Measurements from ENCODE around the gene PROC.

DNA sequence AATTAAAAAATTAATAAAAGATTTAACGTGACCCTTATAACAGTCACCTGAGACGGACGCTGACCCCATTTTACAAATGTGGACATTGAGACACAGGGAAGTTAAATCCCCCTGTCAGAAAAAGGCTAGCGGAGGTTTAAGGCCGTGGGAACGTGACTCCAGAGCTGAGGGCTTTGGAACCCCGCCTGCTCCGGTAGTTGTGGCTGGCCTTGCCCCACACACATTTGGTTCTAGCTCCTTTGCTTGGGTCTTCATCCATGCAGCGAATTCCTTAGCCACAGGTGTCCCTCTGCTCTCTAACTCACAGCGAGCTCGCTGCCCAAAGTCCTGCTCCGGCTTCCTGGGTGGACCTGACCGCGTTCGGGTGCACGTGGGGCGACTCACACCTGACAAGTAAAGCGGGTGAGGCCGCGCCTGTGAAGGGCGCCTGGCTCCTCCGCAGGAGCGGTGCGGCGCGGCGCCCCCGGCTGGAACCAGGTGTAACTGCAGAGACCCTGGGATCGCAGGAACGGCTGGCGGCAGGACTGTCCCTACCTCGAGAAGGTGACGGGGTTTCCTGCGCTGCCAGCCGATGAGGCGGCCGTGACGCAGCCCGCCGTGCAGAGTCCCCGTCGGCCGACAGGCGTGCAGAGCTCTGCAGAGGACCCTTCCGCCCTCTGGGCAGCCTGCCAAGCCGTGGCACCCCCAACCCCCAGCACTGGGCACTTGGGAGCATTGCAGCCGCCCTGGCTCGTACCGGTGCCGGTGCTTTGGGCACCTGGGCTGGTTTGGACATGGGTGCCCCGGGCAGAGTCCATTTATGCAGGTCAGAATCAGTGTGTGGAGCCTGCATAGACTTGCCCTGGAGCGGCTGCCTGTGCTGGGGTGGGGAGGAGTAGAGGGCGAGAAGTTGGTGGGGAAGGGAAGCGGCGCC is 2.4 kb upstream of the PROC start:
- TF ChIP-seq POLR2AphosphoS5 (IDR thresholded peaks at IDR 0.05; ENCODE audit: borderline replicate concordance, low read depth, low read length) = no peak
- no peak for TF ChIP-seq EZH2 (IDR thresholded peaks at IDR 0.05)
- no peak for TF ChIP-seq FOXP2 (optimal IDR thresholded peaks at IDR 0.05; ENCODE audit: control extremely low read depth, extremely low read length, insufficient read depth)
